Superior temporal gyrus (tissue), 1 donor: ENCODE measurements around the gene CKMT2.

ENCODE experiments used
- DNase-seq: peaks from one replicate; pipeline ENCODE4 v3.0.0-alpha.2; 2016; ENCODE audit errors: extremely low spot score

CKMT2 gene

DNA sequence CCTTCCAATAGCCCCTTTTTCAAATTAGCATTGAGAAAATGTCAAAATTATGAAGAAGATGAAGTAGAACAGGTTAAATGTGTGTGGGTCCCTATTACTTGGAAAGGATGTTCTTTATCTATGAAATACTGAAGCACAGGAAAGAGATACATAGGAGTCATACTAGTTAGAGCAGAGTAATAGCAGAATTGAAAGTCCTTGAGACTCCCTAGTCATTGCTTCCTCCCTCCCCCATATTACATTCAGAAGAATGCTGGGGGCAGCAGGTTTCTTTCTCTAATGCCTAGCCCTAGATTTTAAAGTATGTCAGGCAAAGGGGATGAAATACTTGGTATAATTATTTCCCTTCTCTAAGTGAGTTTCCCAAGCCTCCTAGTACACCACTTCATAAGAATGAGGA lies 72.7 kb downstream of the CKMT2 start:
- no peak for DNase-seq

DNA sequence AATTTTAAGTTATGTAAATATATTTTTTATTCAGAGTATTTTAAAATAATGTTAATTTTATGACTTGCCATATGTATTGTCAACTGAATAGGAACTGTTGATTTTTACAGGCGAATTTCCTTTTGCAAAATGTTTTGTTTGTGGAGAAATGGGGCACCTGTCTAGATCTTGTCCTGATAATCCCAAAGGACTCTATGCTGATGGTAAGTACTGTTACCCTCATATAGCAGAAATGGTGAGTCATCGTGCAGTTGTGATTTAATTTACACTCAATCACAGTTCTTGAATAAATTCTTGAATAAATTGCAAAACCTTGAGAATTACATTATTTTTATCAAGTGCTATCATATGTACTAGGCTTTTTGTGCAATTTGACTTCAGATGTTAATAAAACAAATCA lies 75.7 kb downstream of the CKMT2 start:
- no peak for DNase-seq

DNA sequence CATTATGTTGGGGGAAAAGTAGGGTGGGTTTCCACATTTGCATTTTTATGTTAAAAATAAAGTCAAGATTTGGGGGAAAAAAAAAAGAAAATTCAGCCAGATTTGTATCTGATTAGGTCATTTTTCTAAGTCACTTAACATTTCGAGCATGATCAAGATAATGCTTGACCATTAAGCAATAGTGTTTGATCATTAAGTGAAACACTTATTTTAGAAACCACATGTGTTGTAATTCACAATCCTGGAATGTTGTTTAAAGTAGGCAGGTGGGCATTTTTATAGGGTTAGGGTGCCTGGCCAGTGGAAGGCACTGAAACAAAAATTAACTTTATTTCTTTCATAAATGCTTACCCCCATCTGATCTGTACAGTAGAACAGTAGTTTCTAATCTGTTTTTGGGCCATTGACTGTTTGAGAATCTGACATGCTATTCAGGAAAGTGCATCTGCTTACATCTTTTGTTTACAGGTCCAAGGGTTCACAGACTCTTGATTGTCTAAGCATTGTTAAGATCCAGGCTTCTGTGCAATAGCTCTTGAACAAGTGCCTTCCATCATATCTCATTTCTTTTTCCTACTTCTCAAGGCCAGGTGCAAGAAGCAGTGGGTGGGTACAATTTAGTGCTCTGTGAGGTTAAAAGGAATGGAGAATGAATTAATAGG lies 77.4 kb downstream of the CKMT2 start:
- no peak for DNase-seq

DNA sequence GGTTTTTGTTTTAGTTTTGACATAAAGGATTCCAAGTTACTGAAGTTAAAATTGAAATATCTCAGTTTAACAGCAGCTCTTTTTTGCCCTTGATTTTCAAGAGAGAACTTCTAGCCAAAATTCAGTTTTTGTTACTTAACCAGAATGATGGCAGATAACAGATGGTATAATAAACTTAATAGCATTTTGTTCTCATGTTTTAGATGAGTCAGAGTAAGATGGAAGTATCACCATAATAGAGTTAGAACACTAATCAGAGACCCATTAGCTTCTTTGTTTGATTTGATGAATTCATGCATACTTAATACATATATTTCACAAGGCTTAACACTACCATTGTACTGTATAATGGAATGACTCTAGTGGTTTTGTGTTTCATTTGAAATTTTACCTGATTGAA lies 80.2 kb downstream of the CKMT2 start:
- DNase-seq, result no peak

DNA sequence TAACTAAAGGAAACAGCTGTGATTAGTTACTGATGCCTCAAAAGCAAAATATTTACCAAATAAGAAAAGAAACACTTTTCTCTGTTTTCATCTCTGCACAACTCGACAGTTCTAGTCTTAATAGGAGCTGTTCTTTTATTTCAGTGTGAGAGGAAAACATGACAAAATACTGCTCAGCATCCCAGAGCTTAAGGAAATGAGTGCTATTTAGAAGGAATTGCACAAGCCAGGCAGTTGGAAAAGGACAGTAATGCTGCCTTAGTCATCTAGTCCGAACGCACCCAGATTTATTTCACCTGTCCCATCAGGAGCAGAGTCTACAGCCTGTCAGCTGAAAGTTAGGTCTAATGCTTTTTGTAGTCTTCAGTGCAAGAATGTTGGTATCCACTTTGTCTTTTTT lies 80.6 kb downstream of the CKMT2 start:
- no peak for DNase-seq

DNA sequence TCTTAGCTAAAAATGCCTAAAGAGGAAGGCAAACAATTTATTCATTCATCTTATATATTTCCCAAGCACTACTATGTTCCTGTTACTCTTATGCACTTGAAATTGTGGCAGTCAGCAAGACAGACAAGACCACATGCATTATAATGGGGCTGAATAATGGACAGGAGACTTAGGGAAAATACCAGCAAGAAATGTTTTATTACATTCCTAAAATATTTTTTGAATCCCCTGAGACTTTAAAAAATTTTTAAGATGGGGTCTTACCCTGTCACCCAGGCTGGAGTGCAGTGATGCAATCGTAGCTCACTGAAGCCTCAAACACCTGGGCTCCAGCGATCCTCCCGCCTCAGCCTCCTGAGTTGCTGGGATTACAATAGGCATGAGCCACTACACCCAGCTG lies 81.5 kb downstream of the CKMT2 start:
- DNase-seq, result no peak

DNA sequence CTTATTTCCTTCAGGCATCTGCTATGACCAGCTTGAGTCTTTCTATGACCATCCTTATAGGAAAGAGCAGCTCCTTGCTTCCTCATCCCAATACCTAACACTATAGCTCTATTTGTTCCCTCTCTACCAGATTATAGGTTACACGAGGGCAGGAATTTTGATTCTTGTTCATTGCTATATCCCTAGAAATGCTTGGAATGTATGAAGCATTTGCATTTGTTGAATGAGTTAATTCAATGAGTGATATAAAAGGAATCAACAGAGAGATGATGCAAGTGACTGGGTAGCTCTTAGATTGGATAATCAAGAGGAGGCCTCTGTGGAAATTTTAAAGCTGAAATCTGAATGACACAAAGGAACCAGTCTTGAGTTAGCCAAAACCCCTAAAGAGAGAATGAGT lies 82.2 kb downstream of the CKMT2 start:
- no peak for DNase-seq

DNA sequence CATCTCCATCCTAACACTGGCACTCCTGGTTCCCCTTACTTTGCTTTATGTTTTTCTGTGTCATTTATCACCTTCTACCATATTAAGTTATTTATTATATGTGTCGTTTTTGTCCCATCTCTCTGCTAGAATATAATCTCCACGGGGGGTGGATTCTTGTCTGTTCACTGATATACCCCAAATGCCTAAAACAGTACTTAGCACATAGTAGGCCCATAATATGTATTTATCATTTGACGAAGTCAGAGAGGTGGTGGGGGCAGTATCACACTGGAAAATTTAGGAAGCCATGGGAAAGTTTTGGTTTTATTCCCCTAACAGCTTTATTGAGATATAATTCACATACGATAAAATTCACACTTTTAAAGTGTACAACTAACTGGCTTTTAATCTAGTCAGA lies 82.7 kb downstream of the CKMT2 start:
- DNase-seq, result no peak
